SU-DHL-6 (cell line): ENCODE measurements around the gene IRX3.

Source experiments
- H2AFZ ChIP-seq: fragments of 200-600 bp; sonication (generic); 2 replicates; pipeline ENCODE4 v1.6.1; 2014; ENCODE audit warnings: low read depth, mild to moderate bottlenecking, moderate library complexity, mixed read lengths, antibody characterized with exemption, low read length; ENCODE audit not compliant: severe bottlenecking
- H3F3A ChIP-seq: fragments of 200-600 bp; shearing (Covaris generic); 2 replicates; pipeline ENCODE4 v1.6.0; 2016; ENCODE audit warnings: antibody characterized with exemption, mild to moderate bottlenecking; ENCODE audit not compliant: insufficient read depth
- H3K27ac ChIP-seq: fragments of 200-600 bp; sonication (generic); 2 replicates; pipeline ENCODE4 v1.5.1; 2016; ENCODE audit warnings: low read depth, mild to moderate bottlenecking, low read length, moderate library complexity, mixed read lengths
- H3K27me3 ChIP-seq: fragments of 200-600 bp; sonication (generic), shearing (Covaris generic); 2 replicates; pipeline ENCODE4 v1.6.0; 2014; ENCODE audit warnings: mild to moderate bottlenecking, low read length
- H3K36me3 ChIP-seq: fragments of 200-600 bp; sonication (generic); 2 replicates; pipeline ENCODE4 v1.6.1; 2014; ENCODE audit warnings: mild to moderate bottlenecking, low read length, mixed read lengths
- H3K4me2 ChIP-seq: fragments of 300-600, 200-600 bp; shearing (Covaris generic), sonication (generic); 2 replicates; pipeline ENCODE4 v1.6.0; 2014; ENCODE audit warnings: low read length, low read depth, mild to moderate bottlenecking; ENCODE audit not compliant: poor library complexity, severe bottlenecking
- H3K4me3 ChIP-seq: fragments of 200-600 bp; sonication (generic); 2 replicates; pipeline ENCODE4 v1.5.1; 2014; ENCODE audit warnings: antibody characterized with exemption, low read length, mild to moderate bottlenecking, mixed read lengths; ENCODE audit not compliant: insufficient read depth, poor library complexity, severe bottlenecking
- H3K79me2 ChIP-seq: fragments of 200-600 bp; sonication (generic); 2 replicates; pipeline ENCODE4 v1.6.1; 2014; ENCODE audit warnings: mild to moderate bottlenecking, low read length, moderate library complexity; ENCODE audit not compliant: insufficient read depth
- H3K9ac ChIP-seq: fragments of 200-600 bp; sonication (generic); 2 replicates; pipeline ENCODE4 v1.7.0; 2014; ENCODE audit warnings: mild to moderate bottlenecking, low read length
- H3K9me2 ChIP-seq: fragments of 200-600 bp; sonication (generic); replicated peaks from 2 replicates; pipeline ENCODE4 v1.6.1; 2014; ENCODE audit warnings: low read length; ENCODE audit not compliant: insufficient read depth
- H3K9me3 ChIP-seq: fragments of 200-600 bp; sonication (generic); 2 replicates; pipeline ENCODE4 v1.6.1; 2014; ENCODE audit warnings: low read length, mixed read lengths; ENCODE audit not compliant: insufficient read depth
- H4K20me1 ChIP-seq: fragments of 200-600 bp; sonication (generic); 2 replicates; pipeline ENCODE4 v1.6.1; 2014; ENCODE audit warnings: low read depth, mild to moderate bottlenecking, antibody characterized with exemption, low read length, moderate library complexity, mixed read lengths
- EZH2phosphoT487 ChIP-seq: fragments of 200-600 bp; sonication (generic), shearing (Covaris generic); conservative IDR thresholded peaks from 2 replicates; pipeline ENCODE4 v1.6.1; 2018; ENCODE audit warnings: mild to moderate bottlenecking, antibody characterized with exemption, low read length, moderate library complexity, mixed read lengths
- TF ChIP-seq, protein P1 (sequence below): fragments of 200-600 bp; sonication (generic); IDR thresholded peaks from one replicate; pipeline ENCODE4 v1.5.1; 2017; ENCODE audit warnings: antibody characterized with exemption, mild to moderate bottlenecking, low read length, moderate library complexity; ENCODE audit not compliant: insufficient read depth, poor library complexity, severe bottlenecking

IRX3 gene

GRCh38 chr16:54287131-54288029, 793 bp upstream of the IRX3 start:
- H3K9me2 ChIP-seq: no peaks in the 10 kb centered on the region
- TF ChIP-seq, protein P1, sequence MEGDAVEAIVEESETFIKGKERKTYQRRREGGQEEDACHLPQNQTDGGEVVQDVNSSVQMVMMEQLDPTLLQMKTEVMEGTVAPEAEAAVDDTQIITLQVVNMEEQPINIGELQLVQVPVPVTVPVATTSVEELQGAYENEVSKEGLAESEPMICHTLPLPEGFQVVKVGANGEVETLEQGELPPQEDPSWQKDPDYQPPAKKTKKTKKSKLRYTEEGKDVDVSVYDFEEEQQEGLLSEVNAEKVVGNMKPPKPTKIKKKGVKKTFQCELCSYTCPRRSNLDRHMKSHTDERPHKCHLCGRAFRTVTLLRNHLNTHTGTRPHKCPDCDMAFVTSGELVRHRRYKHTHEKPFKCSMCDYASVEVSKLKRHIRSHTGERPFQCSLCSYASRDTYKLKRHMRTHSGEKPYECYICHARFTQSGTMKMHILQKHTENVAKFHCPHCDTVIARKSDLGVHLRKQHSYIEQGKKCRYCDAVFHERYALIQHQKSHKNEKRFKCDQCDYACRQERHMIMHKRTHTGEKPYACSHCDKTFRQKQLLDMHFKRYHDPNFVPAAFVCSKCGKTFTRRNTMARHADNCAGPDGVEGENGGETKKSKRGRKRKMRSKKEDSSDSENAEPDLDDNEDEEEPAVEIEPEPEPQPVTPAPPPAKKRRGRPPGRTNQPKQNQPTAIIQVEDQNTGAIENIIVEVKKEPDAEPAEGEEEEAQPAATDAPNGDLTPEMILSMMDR: no peak
- no peak for TF ChIP-seq EZH2phosphoT487
- H2AFZ ChIP-seq: no peak overlapping the region
- H3K4me2 ChIP-seq: no peak overlapping the region
- no peak overlapping the region for H3K9ac ChIP-seq
- H3K27ac ChIP-seq: no peak overlapping the region
- H3K4me3 ChIP-seq: no peak overlapping the region
- no peaks in the 10 kb centered on the region for H3F3A ChIP-seq
- H3K79me2 ChIP-seq: no peaks in the 10 kb centered on the region
- no peaks in the 10 kb centered on the region for H3K36me3 ChIP-seq
- H4K20me1 ChIP-seq: no peaks in the 10 kb centered on the region
- H3K27me3 ChIP-seq: no peaks in the 10 kb centered on the region
- no peaks in the 10 kb centered on the region for H3K9me3 ChIP-seq

DNA sequence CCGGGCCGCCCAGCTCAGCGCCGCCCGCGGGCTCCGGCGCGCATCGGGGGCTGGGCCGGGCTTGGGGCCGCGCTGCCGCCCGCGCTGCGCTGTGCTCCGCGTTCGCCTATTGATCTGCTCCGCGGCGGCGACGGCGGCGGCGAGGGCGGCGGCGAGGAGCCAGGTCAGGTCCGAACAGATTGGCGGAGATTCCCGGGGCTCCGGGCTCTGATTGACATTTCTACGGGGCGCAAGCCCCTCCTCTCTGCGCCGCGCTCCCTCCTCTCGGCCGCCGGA, 559 bp downstream of the IRX3 start:
- H2AFZ ChIP-seq: no peak overlapping the region
- no peak overlapping the region for H3K4me2 ChIP-seq
- no peaks in the 10 kb centered on the region for H3K9me2 ChIP-seq
- H4K20me1 ChIP-seq: no peaks in the 10 kb centered on the region
- no peak overlapping the region for H3K27ac ChIP-seq
- no peaks in the 10 kb centered on the region for H3K79me2 ChIP-seq
- no peak overlapping the region for H3K9ac ChIP-seq
- H3K9me3 ChIP-seq: no peaks in the 10 kb centered on the region
- TF ChIP-seq, protein P1: no peak
- TF ChIP-seq EZH2phosphoT487: no peak
- no peaks in the 10 kb centered on the region for H3F3A ChIP-seq
- no peaks in the 10 kb centered on the region for H3K27me3 ChIP-seq
- H3K4me3 ChIP-seq: no peak overlapping the region
- H3K36me3 ChIP-seq: no peaks in the 10 kb centered on the region

DNA sequence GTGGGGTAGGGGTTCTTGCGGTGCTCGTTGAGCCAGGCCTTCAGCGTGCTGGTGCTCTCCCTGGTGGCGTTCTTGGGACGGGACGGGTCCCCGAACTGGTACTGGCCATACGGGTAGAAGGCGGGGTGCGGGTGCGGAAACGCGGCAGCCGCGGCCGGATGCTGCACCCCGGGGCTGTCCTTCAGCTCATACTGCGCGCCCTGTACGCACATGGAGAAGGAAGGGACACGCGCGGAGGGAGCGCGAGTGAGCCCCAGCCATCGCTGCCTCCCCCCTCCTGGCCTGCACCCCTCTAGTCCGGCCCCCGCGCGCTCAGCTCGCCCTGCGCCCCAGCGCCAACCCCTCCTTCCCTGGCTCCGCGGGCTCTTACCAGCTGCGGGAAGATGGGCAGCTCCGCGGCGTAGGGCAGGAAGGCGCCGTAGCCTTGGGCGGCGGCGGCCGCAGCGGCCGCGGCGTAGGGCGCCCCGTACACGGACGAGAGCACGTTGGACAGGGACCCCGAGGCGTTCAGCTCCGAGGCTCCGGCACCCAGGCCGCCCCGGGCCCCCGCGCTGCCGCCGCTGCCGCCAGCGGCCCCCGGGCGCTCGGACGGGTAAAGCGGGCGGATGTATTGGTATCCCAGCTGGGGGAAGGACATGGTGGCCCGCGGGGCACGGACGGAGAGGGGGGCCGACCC, 1.0 kb downstream of the IRX3 start:
- Histone ChIP-seq H3K9me2 (no peaks in the 10 kb centered on the region), H2AFZ (no peak overlapping the region), H3K4me3 (no peak overlapping the region), H3K9ac (no peak overlapping the region), H3K79me2 (no peaks in the 10 kb centered on the region), H3K4me2 (no peak overlapping the region), H3K36me3 (no peaks in the 10 kb centered on the region), H3K27me3 (no peaks in the 10 kb centered on the region), H3K9me3 (no peaks in the 10 kb centered on the region), H3F3A (no peaks in the 10 kb centered on the region), H3K27ac (no peak overlapping the region), H4K20me1 (no peaks in the 10 kb centered on the region)
- TF ChIP-seq EZH2phosphoT487: no peak
- TF ChIP-seq, protein P1: no peak
